OCI-LY1 (cell line): ENCODE data around the gene SLBP.

Experiments
- H2AFZ ChIP-seq: fragments of 200-600 bp; sonication (generic), shearing (Covaris generic); 2 replicates; pipeline ENCODE4 v1.6.0; 2014; ENCODE audit warnings: antibody characterized with exemption, mild to moderate bottlenecking, low read length
- H3F3A ChIP-seq: fragments of 200-600 bp; sonication (generic), shearing (Covaris generic); 2 replicates; pipeline ENCODE4 v1.6.0; 2014; ENCODE audit warnings: mild to moderate bottlenecking, antibody characterized with exemption, low read length, moderate library complexity; ENCODE audit not compliant: insufficient read depth
- H3K27ac ChIP-seq: fragments of 200-600 bp; sonication (generic); 2 replicates; pipeline ENCODE4 v1.5.1; 2014; ENCODE audit warnings: low read length, mixed run types, mild to moderate bottlenecking, low read depth; ENCODE audit not compliant: poor library complexity, severe bottlenecking
- H3K27me3 ChIP-seq: fragments of 200-600 bp; sonication (generic); 2 replicates; pipeline ENCODE4 v1.6.0; 2014; ENCODE audit warnings: antibody characterized with exemption, mild to moderate bottlenecking, low read length, moderate library complexity; ENCODE audit not compliant: insufficient read depth
- H3K36me3 ChIP-seq: fragments of 200-600 bp; sonication (generic); 2 replicates; pipeline ENCODE4 v1.6.1; 2014; ENCODE audit warnings: mild to moderate bottlenecking, antibody characterized with exemption, low read length, moderate library complexity, mixed read lengths; ENCODE audit not compliant: insufficient read depth
- H3K4me1 ChIP-seq: fragments of 200-600 bp; sonication (generic); 2 replicates; pipeline ENCODE4 v1.5.1; 2014; ENCODE audit warnings: mild to moderate bottlenecking, low read length, moderate library complexity; ENCODE audit not compliant: insufficient read depth, severe bottlenecking
- H3K4me2 ChIP-seq: fragments of 200-600 bp; sonication (generic), shearing (Covaris generic); 2 replicates; pipeline ENCODE4 v1.6.1; 2014; ENCODE audit warnings: low read length
- H3K4me3 ChIP-seq: fragments of 200-600 bp; sonication (generic); 2 replicates; pipeline ENCODE4 v1.5.1; 2014; ENCODE audit warnings: low read length, low read depth, mild to moderate bottlenecking, mixed read lengths; ENCODE audit not compliant: poor library complexity, severe bottlenecking
- H3K79me2 ChIP-seq: fragments of 200-600 bp; shearing (Covaris generic); 2 replicates; pipeline ENCODE4 v1.6.1; 2016; ENCODE audit warnings: mixed run types, low read length, mixed read lengths; ENCODE audit not compliant: insufficient read depth
- H3K9ac ChIP-seq: fragments of 200-600 bp; sonication (generic), shearing (Covaris generic); 2 replicates; pipeline ENCODE4 v1.6.1; 2014; ENCODE audit warnings: mild to moderate bottlenecking, low read length, mixed read lengths
- H3K9me2 ChIP-seq: fragments of 200-600 bp; sonication (generic), shearing (Covaris generic); 2 replicates; pipeline ENCODE4 v1.6.1; 2014; ENCODE audit warnings: low read depth, mild to moderate bottlenecking, low read length, mixed read lengths
- H3K9me3 ChIP-seq: fragments of 200-600 bp; shearing (Covaris generic); 2 replicates; pipeline ENCODE4 v1.6.1; 2014; ENCODE audit warnings: low read length, mixed read lengths
- H4K20me1 ChIP-seq: fragments of 200-600 bp; sonication (generic), shearing (Covaris generic); 2 replicates; pipeline ENCODE4 v1.6.0; 2016; ENCODE audit warnings: mild to moderate bottlenecking, low read length; ENCODE audit not compliant: insufficient read depth
- CTCF ChIP-seq: fragments of 200-600 bp; sonication (generic), shearing (Covaris generic); IDR thresholded peaks from 2 replicates; pipeline ENCODE4 v1.5.1; 2017; ENCODE audit warnings: mild to moderate bottlenecking, antibody characterized with exemption, low read length, moderate library complexity, mixed read lengths
- EZH2 ChIP-seq: fragments of 200-600 bp; sonication (generic), shearing (Covaris generic); IDR thresholded peaks from 2 replicates; pipeline ENCODE4 v1.8.0; 2017; ENCODE audit warnings: borderline replicate concordance, mixed run types, mild to moderate bottlenecking, antibody characterized with exemption, low read length, moderate library complexity, mixed read lengths

Gene SLBP

GRCh38 chr4:1743551-1743950 lies 31.4 kb upstream of the SLBP start:
- TF ChIP-seq EZH2 (no peak), CTCF (no peak)
- no peak overlapping the region for H3K9ac ChIP-seq
- H3K4me2 ChIP-seq, result no peak overlapping the region
- no peaks in the 10 kb centered on the region for H3K9me2 ChIP-seq
- no peak overlapping the region for H3K27ac ChIP-seq
- peaks cover 53% of the 10 kb centered on the region for H3K36me3 ChIP-seq
- H3K27me3 ChIP-seq, result no peaks in the 10 kb centered on the region
- no peak overlapping the region for H2AFZ ChIP-seq
- H3K79me2 ChIP-seq, result no peaks in the 10 kb centered on the region
- H3K4me1 ChIP-seq, result no peaks in the 10 kb centered on the region
- H3K9me3 ChIP-seq, result no peaks in the 10 kb centered on the region
- H4K20me1 ChIP-seq, result no peaks in the 10 kb centered on the region
- no peaks in the 10 kb centered on the region for H3F3A ChIP-seq
- no peak overlapping the region for H3K4me3 ChIP-seq

GRCh38 chr4:1741208-1741607 lies 29.1 kb upstream of the SLBP start:
- Histone ChIP-seq H3F3A (no peaks in the 10 kb centered on the region), H3K27me3 (no peaks in the 10 kb centered on the region), H3K4me3 (no peak overlapping the region), H3K4me1 (no peaks in the 10 kb centered on the region), H2AFZ (no peak overlapping the region), H3K27ac (no peak overlapping the region), H3K4me2 (no peak overlapping the region), H3K36me3 (peaks cover 76% of the 10 kb centered on the region), H3K79me2 (no peaks in the 10 kb centered on the region), H3K9me3 (no peaks in the 10 kb centered on the region), H3K9ac (no peak overlapping the region), H3K9me2 (no peaks in the 10 kb centered on the region), H4K20me1 (no peaks in the 10 kb centered on the region)
- TF ChIP-seq CTCF (no peak), EZH2 (no peak)

GRCh38 chr4:1740021-1740545 lies 28.0 kb upstream of the SLBP start:
- Histone ChIP-seq H3K4me3 (no peak overlapping the region), H3K9me2 (no peaks in the 10 kb centered on the region), H3K36me3 (peaks cover 86% of the 10 kb centered on the region), H3K27me3 (no peaks in the 10 kb centered on the region), H4K20me1 (no peaks in the 10 kb centered on the region), H3K27ac (no peak overlapping the region), H3F3A (no peaks in the 10 kb centered on the region), H3K9me3 (no peaks in the 10 kb centered on the region), H3K4me2 (no peak overlapping the region), H3K9ac (no peak overlapping the region), H3K79me2 (no peaks in the 10 kb centered on the region), H3K4me1 (no peaks in the 10 kb centered on the region), H2AFZ (no peak overlapping the region)
- TF ChIP-seq CTCF (no peak), EZH2 (no peak)
